HEK293 (cell line): ENCODE measurements around the gene RSPH10B.
"Not testable (repeated sequence)": the region's sequence is repeated elsewhere in the genome, so short reads cannot be mapped to it uniquely, and the experiment has no call there.

Experiments used
- CTCF ChIA-PET: fragments of 350-600 bp; formaldehyde crosslinking; extraction: SDS; loops from one replicate; lab custom pipeline; 2021; ENCODE audit warnings: antibody characterized with exemption; lab: Yijun Ruan, JAX
- POLR2A ChIA-PET: fragments of 300-600 bp; formaldehyde crosslinking; extraction: SDS; loops from one replicate; lab custom pipeline; 2020; ENCODE audit warnings: antibody characterized with exemption, inconsistent platforms; lab: Yijun Ruan, JAX
- H3K27ac ChIP-seq: fragments of 200-500 bp; sonication (Bioruptor generic); 2 replicates; pipeline ENCODE4 v1.5.1; 2014; ENCODE audit warnings: low read depth, low read length, control low read depth, inconsistent platforms; ENCODE audit errors: extremely low read depth
- H3K36me3 ChIP-seq, 2 experiments: fragments of 200-500 bp in 1 of 2; sonication (Bioruptor generic) in 1 of 2; 1 replicate in 1 of 2; 2 replicates in 1 of 2; pipeline ENCODE4 v1.5.1; 2014 to 2017; ENCODE audit warnings: inconsistent platforms in 2 of 2, low read length in 2 of 2; ENCODE audit not compliant: control insufficient read depth in 2 of 2, insufficient read depth in 1 of 2
- H3K4me1 ChIP-seq: fragments of 200-500 bp; sonication (Bioruptor generic); 2 replicates; pipeline ENCODE4 v1.5.1; 2014; ENCODE audit warnings: mild to moderate bottlenecking, low read length, inconsistent platforms; ENCODE audit not compliant: control insufficient read depth, insufficient read depth
- H3K4me3 ChIP-seq: 2 replicates; pipeline ENCODE4 v1.5.1; 2011; ENCODE audit warnings: low read depth, mild to moderate bottlenecking, control low read depth, low read length, moderate library complexity
- H3K9me3 ChIP-seq: fragments of 200-500 bp; sonication (Bioruptor generic); 2 replicates; pipeline ENCODE4 v1.5.1; 2014; ENCODE audit warnings: low read depth, low read length, inconsistent platforms; ENCODE audit not compliant: control insufficient read depth, insufficient read depth
- SP2 ChIP-seq: fragments of 450-650 bp; formaldehyde crosslinking; IDR thresholded peaks from 2 replicates; pipeline ENCODE4 v1.5.1; 2016; ENCODE audit warnings: missing biosample characterization, missing genetic modification characterization
- SP3 ChIP-seq: fragments of 450-650 bp; formaldehyde crosslinking; IDR thresholded peaks from 2 replicates; pipeline ENCODE4 v1.5.1; 2016; ENCODE audit warnings: missing biosample characterization, missing genetic modification characterization
- ZNF114 ChIP-seq: fragments of 450-650 bp; formaldehyde crosslinking; IDR thresholded peaks from 2 replicates; pipeline ENCODE4 v1.5.0; 2017; ENCODE audit warnings: missing biosample characterization, missing genetic modification characterization
- ZNF747 ChIP-seq: fragments of 450-650 bp; formaldehyde crosslinking; IDR thresholded peaks from 2 replicates; pipeline ENCODE4 v1.5.1; 2016; ENCODE audit warnings: missing biosample characterization, missing genetic modification characterization
- TF ChIP-seq, protein P1 (sequence below): fragments of 450-650 bp; formaldehyde crosslinking; conservative IDR thresholded peaks from 2 replicates; pipeline ENCODE4 v1.5.1; 2016; ENCODE audit warnings: low read depth, missing biosample characterization, missing genetic modification characterization
- TF ChIP-seq, protein P2 (sequence below): fragments of 450-650 bp; formaldehyde crosslinking; conservative IDR thresholded peaks from 2 replicates; pipeline ENCODE4 v1.5.1; 2016; ENCODE audit warnings: low read depth, missing biosample characterization, missing genetic modification characterization
- TF ChIP-seq, protein P3 (sequence below): fragments of 450-650 bp; formaldehyde crosslinking; optimal IDR thresholded peaks from 2 replicates; pipeline ENCODE3; 2016; ENCODE audit warnings: missing biosample characterization, mild to moderate bottlenecking, missing genetic modification characterization

Gene RSPH10B

DNA sequence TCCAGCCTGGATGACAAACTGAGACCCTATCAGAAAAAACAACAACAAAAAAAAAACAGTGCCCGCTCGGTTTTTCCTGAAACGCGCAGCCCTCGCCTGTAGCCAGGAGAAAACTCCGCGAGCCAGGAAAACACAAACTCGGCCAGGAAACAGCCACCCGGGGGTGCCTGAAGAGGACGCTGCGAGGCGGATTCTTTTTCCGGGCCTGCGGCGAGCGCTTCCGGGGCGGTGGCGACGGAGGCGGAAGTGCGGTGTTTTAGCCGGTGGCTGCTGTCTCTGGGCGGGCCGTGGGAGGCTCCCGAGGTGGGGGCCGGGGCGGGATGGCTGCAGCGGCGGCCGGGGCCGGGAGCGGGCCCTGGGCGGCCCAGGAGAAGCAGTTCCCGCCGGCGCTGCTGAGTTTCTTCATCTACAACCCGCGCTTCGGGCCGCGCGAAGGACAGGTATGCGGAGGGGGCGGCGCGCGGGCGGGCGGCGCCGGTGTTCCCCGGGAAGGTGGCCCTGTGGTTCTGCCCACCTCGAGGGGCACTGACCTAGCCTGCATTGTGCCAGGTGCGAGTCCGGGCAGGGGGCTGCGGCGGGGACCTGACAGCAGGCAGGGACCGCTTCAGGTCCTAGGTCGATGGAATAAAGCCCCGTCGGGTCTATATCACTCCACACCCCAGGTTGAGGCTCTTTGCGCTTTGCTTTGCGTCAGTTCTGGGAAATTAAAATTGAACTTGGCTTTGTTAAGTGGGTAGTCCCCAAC, 71.8 kb downstream of the RSPH10B start, which contains the start of gene CCZ1:
CCZ1 (plus strand) TSS at position 254 of the 745 bp plus-strand sequence; CDS start at position 321, 67 bp downstream.
- CTCF ChIA-PET = interaction anchor here (0.7 kb wide), 1 partner anchor 253 kb away, joined by 3 read pairs; no protein-coding TSS in a partner anchor
- peak; percentile 57; the same call in 1 of the 2 replicates for TF ChIP-seq SP2 (tag by site-specific recombination)
- TF ChIP-seq, protein P1, sequence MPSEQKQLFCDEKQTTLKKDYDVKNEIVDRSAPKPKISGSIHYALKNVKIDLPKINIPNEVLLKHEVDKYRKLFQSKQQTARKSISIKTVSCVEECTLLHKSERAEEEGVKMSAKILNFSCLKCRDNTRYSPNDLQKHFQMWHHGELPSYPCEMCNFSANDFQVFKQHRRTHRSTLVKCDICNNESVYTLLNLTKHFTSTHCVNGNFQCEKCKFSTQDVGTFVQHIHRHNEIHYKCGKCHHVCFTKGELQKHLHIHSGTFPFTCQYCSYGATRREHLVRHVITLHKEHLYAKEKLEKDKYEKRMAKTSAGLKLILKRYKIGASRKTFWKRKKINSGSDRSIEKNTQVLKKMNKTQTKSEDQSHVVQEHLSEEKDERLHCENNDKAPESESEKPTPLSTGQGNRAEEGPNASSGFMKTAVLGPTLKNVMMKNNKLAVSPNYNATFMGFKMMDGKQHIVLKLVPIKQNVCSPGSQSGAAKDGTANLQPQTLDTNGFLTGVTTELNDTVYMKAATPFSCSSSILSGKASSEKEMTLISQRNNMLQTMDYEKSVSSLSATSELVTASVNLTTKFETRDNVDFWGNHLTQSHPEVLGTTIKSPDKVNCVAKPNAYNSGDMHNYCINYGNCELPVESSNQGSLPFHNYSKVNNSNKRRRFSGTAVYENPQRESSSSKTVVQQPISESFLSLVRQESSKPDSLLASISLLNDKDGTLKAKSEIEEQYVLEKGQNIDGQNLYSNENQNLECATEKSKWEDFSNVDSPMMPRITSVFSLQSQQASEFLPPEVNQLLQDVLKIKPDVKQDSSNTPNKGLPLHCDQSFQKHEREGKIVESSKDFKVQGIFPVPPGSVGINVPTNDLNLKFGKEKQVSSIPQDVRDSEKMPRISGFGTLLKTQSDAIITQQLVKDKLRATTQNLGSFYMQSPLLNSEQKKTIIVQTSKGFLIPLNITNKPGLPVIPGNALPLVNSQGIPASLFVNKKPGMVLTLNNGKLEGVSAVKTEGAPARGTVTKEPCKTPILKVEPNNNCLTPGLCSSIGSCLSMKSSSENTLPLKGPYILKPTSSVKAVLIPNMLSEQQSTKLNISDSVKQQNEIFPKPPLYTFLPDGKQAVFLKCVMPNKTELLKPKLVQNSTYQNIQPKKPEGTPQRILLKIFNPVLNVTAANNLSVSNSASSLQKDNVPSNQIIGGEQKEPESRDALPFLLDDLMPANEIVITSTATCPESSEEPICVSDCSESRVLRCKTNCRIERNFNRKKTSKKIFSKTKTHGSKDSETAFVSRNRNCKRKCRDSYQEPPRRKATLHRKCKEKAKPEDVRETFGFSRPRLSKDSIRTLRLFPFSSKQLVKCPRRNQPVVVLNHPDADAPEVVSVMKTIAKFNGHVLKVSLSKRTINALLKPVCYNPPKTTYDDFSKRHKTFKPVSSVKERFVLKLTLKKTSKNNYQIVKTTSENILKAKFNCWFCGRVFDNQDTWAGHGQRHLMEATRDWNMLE (tag by site-specific recombination) = peak; percentile 81
- TF ChIP-seq, protein P2, sequence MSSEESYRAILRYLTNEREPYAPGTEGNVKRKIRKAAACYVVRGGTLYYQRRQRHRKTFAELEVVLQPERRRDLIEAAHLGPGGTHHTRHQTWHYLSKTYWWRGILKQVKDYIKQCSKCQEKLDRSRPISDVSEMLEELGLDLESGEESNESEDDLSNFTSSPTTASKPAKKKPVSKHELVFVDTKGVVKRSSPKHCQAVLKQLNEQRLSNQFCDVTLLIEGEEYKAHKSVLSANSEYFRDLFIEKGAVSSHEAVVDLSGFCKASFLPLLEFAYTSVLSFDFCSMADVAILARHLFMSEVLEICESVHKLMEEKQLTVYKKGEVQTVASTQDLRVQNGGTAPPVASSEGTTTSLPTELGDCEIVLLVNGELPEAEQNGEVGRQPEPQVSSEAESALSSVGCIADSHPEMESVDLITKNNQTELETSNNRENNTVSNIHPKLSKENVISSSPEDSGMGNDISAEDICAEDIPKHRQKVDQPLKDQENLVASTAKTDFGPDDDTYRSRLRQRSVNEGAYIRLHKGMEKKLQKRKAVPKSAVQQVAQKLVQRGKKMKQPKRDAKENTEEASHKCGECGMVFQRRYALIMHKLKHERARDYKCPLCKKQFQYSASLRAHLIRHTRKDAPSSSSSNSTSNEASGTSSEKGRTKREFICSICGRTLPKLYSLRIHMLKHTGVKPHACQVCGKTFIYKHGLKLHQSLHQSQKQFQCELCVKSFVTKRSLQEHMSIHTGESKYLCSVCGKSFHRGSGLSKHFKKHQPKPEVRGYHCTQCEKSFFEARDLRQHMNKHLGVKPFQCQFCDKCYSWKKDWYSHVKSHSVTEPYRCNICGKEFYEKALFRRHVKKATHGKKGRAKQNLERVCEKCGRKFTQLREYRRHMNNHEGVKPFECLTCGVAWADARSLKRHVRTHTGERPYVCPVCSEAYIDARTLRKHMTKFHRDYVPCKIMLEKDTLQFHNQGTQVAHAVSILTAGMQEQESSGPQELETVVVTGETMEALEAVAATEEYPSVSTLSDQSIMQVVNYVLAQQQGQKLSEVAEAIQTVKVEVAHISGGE = peak; percentile 70
- TF ChIP-seq SP3 = 0 out of 2 replicates have a peak, but pooled peaks have one; percentile 12
- TF ChIP-seq, protein P3, sequence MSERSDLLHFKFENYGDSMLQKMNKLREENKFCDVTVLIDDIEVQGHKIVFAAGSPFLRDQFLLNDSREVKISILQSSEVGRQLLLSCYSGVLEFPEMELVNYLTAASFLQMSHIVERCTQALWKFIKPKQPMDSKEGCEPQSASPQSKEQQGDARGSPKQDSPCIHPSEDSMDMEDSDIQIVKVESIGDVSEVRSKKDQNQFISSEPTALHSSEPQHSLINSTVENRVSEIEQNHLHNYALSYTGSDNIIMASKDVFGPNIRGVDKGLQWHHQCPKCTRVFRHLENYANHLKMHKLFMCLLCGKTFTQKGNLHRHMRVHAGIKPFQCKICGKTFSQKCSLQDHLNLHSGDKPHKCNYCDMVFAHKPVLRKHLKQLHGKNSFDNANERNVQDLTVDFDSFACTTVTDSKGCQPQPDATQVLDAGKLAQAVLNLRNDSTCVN (tag by site-specific recombination) = peak; percentile 19
- POLR2A ChIA-PET, H3K36me3 ChIP-seq, H3K9me3 ChIP-seq, H3K4me1 ChIP-seq: not testable (repeated sequence)
- Histone ChIP-seq H3K27ac (peak within 1 kb of the TSS; percentile 39; the same call in 1 of the 2 replicates), H3K4me3 (peak within 1 kb of the TSS; percentile 39)

DNA sequence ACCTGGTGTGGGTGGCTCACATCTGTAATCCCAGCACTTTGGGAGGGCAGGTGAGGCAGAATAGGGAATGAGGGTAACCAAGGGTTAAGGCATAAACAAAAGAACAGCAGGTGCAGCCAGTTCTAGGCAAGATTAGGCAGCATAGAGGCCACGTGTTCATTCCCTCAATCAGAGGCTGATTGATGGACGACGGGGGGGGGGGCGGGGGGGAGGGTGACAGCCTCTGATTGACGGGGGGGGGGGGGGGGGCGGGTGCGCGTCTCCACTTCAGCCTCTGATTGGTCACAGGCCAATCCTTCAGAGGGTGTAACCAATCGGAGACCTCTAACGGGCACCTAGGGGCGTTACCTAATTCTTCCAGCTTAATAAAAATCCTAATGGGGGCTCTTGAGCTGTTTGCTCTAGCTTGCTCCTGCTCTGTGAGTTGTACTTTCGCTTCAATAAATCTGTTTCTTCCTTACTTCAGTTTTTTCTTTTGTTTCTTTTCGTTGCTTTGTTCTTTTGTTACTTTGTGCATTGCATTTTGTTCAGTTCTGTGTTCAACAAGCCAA, 73.0 kb downstream of the RSPH10B start:
- H3K27ac ChIP-seq, H3K9me3 ChIP-seq, POLR2A ChIA-PET, CTCF ChIA-PET, H3K36me3 ChIP-seq, H3K4me1 ChIP-seq, H3K4me3 ChIP-seq: not testable (repeated sequence)

DNA sequence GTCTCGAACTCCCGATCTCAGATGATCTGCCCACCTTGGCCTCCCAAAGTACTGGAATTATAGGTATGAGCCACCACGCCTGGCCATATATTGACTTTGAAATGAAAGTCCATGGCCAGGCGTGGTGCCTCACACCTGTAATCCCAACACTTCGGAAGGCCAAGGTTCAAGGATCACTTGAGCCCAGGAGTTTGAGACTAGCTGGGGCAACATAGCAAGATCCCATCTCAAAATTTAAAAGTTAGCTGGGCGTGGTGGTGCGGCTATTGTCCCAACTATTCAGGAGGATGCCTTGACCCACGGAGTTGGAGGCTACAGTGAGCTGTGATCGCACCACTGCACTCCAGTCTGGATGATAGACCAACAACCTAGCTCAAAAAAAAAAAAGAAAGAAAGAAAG, 78.0 kb downstream of the RSPH10B start:
- Histone ChIP-seq H3K4me3 (no peak overlapping the region), H3K9me3 (no peaks in the 10 kb centered on the region), H3K27ac (no peak overlapping the region), H3K4me1 (no peaks in the 10 kb centered on the region), H3K36me3 (no peaks in the 10 kb centered on the region)
- ChIA-PET POLR2A (no interaction called here), CTCF (no interaction called here)
- no peak for TF ChIP-seq ZNF747
- TF ChIP-seq ZNF114 (tag by site-specific recombination) = no peak
